ENCODE data around the gene LRP11. TPM values are rescaled to one million over a fixed set of nuclear protein-coding genes. Genes with fewer than 3 reads are reported as not detected.
A peak's percentile ranks its signal among the peaks of the same experiment; 100 is the strongest.
"Not testable (repeated sequence)": the region's sequence is repeated elsewhere in the genome, so short reads cannot be mapped to it uniquely, and the experiment has no call there.

LRP11 gene
- total RNA-seq, 1 experiment from 2014 or later = 13.2 TPM

GRCh38 chr6:149855040-149855654 is 9.0 kb downstream of the LRP11 start:
- Histone ChIP-seq H3K4me3 (ENCODE audit: insufficient read depth, low read depth, low read length) (no peak overlapping the region), H3K36me3 (replicated peaks; ENCODE audit: control insufficient read depth, insufficient read depth, low read length) (no peaks in the 10 kb centered on the region), H3K27me3 (ENCODE audit: control insufficient read depth, insufficient read depth, low read length) (no peaks in the 10 kb centered on the region)
- no peak for DNase-seq

- Histone ChIP-seq H3K36me3 (replicated peaks; ENCODE audit: control insufficient read depth, insufficient read depth, low read length) (no peaks in the 10 kb centered on the region), H3K27me3 (ENCODE audit: control insufficient read depth, insufficient read depth, low read length) (no peaks in the 10 kb centered on the region), H3K4me3 (ENCODE audit: insufficient read depth, low read depth, low read length) (no peak overlapping the region)
- no peak for DNase-seq
Measured at GRCh38 chr6:149854532-149854931, 9.6 kb downstream of the LRP11 start.

GRCh38 chr6:149854017-149854416 is 10.1 kb downstream of the LRP11 start:
- not testable (repeated sequence) for H3K4me3 ChIP-seq (ENCODE audit: insufficient read depth, low read depth, low read length); H3K36me3 ChIP-seq (replicated peaks; ENCODE audit: control insufficient read depth, insufficient read depth, low read length); H3K27me3 ChIP-seq (ENCODE audit: control insufficient read depth, insufficient read depth, low read length); DNase-seq

GRCh38 chr6:149852881-149853280 is 11.3 kb downstream of the LRP11 start:
- no peak overlapping the region for H3K4me3 ChIP-seq (ENCODE audit: insufficient read depth, low read depth, low read length)
- no peaks in the 10 kb centered on the region for H3K36me3 ChIP-seq (replicated peaks; ENCODE audit: control insufficient read depth, insufficient read depth, low read length)
- no peak for DNase-seq
- no peaks in the 10 kb centered on the region for H3K27me3 ChIP-seq (ENCODE audit: control insufficient read depth, insufficient read depth, low read length)

GRCh38 chr6:149852180-149852579 is 12.0 kb downstream of the LRP11 start:
- Histone ChIP-seq H3K36me3 (replicated peaks; ENCODE audit: control insufficient read depth, insufficient read depth, low read length) (no peaks in the 10 kb centered on the region), H3K4me3 (ENCODE audit: insufficient read depth, low read depth, low read length) (no peak overlapping the region), H3K27me3 (ENCODE audit: control insufficient read depth, insufficient read depth, low read length) (no peaks in the 10 kb centered on the region)
- DNase-seq = no peak

GRCh38 chr6:149851461-149852110 is 12.6 kb downstream of the LRP11 start:
- H3K36me3 ChIP-seq (replicated peaks; ENCODE audit: control insufficient read depth, insufficient read depth, low read length) = no peaks in the 10 kb centered on the region
- DNase-seq = no peak
- no peak overlapping the region for H3K4me3 ChIP-seq (ENCODE audit: insufficient read depth, low read depth, low read length)
- H3K27me3 ChIP-seq (ENCODE audit: control insufficient read depth, insufficient read depth, low read length) = no peaks in the 10 kb centered on the region

- H3K36me3 ChIP-seq (replicated peaks; ENCODE audit: control insufficient read depth, insufficient read depth, low read length); H3K27me3 ChIP-seq (ENCODE audit: control insufficient read depth, insufficient read depth, low read length); H3K4me3 ChIP-seq (ENCODE audit: insufficient read depth, low read depth, low read length); DNase-seq: not testable (repeated sequence)
Measured at GRCh38 chr6:149848343-149848742, 15.8 kb downstream of the LRP11 start.

GRCh38 chr6:149847939-149848267 is 16.3 kb downstream of the LRP11 start:
- Histone ChIP-seq H3K27me3 (ENCODE audit: control insufficient read depth, insufficient read depth, low read length) (no peaks in the 10 kb centered on the region), H3K4me3 (ENCODE audit: insufficient read depth, low read depth, low read length) (no peak overlapping the region), H3K36me3 (replicated peaks; ENCODE audit: control insufficient read depth, insufficient read depth, low read length) (no peaks in the 10 kb centered on the region)
- no peak for DNase-seq

GRCh38 chr6:149846321-149846720 is 17.8 kb downstream of the LRP11 start:
- no peak for DNase-seq
- H3K27me3 ChIP-seq (ENCODE audit: control insufficient read depth, insufficient read depth, low read length) = no peaks in the 10 kb centered on the region
- no peak overlapping the region for H3K4me3 ChIP-seq (ENCODE audit: insufficient read depth, low read depth, low read length)
- H3K36me3 ChIP-seq (replicated peaks; ENCODE audit: control insufficient read depth, insufficient read depth, low read length) = no peaks in the 10 kb centered on the region; the same call in 1 of the 2 replicates

- Histone ChIP-seq H3K36me3 (replicated peaks; ENCODE audit: control insufficient read depth, insufficient read depth, low read length) (no peaks in the 10 kb centered on the region; the same call in 1 of the 2 replicates), H3K4me3 (ENCODE audit: insufficient read depth, low read depth, low read length) (no peak overlapping the region), H3K27me3 (ENCODE audit: control insufficient read depth, insufficient read depth, low read length) (no peaks in the 10 kb centered on the region)
- DNase-seq = no peak
Measured at GRCh38 chr6:149845549-149845948, 18.6 kb downstream of the LRP11 start.

- Histone ChIP-seq H3K27me3 (ENCODE audit: control insufficient read depth, insufficient read depth, low read length) (no peaks in the 10 kb centered on the region), H3K36me3 (replicated peaks; ENCODE audit: control insufficient read depth, insufficient read depth, low read length) (no peaks in the 10 kb centered on the region; the same call in 1 of the 2 replicates), H3K4me3 (ENCODE audit: insufficient read depth, low read depth, low read length) (no peak overlapping the region)
- DNase-seq = no peak
Measured at GRCh38 chr6:149844480-149844879, 19.7 kb downstream of the LRP11 start.

- H3K36me3 ChIP-seq (replicated peaks; ENCODE audit: control insufficient read depth, insufficient read depth, low read length); DNase-seq; H3K4me3 ChIP-seq (ENCODE audit: insufficient read depth, low read depth, low read length); H3K27me3 ChIP-seq (ENCODE audit: control insufficient read depth, insufficient read depth, low read length): not testable (repeated sequence)
Measured at GRCh38 chr6:149844036-149844435, 20.1 kb downstream of the LRP11 start.

GRCh38 chr6:149843051-149843633 is 21.0 kb downstream of the LRP11 start:
- H3K4me3 ChIP-seq (ENCODE audit: insufficient read depth, low read depth, low read length) = no peak overlapping the region
- no peaks in the 10 kb centered on the region; the same call in 1 of the 2 replicates for H3K36me3 ChIP-seq (replicated peaks; ENCODE audit: control insufficient read depth, insufficient read depth, low read length)
- H3K27me3 ChIP-seq (ENCODE audit: control insufficient read depth, insufficient read depth, low read length) = no peaks in the 10 kb centered on the region
- no peak for DNase-seq

GRCh38 chr6:149842331-149842730 is 21.8 kb downstream of the LRP11 start:
- Histone ChIP-seq H3K27me3 (ENCODE audit: control insufficient read depth, insufficient read depth, low read length) (no peaks in the 10 kb centered on the region), H3K4me3 (ENCODE audit: insufficient read depth, low read depth, low read length) (no peak overlapping the region), H3K36me3 (replicated peaks; ENCODE audit: control insufficient read depth, insufficient read depth, low read length) (no peaks in the 10 kb centered on the region; the same call in 1 of the 2 replicates)
- DNase-seq = no peak

GRCh38 chr6:149840345-149841075 is 23.6 kb downstream of the LRP11 start:
- H3K4me3 ChIP-seq (ENCODE audit: insufficient read depth, low read depth, low read length) = no peak overlapping the region
- H3K36me3 ChIP-seq (replicated peaks; ENCODE audit: control insufficient read depth, insufficient read depth, low read length) = no peaks in the 10 kb centered on the region; the same call in none of the 2 replicates
- no peaks in the 10 kb centered on the region for H3K27me3 ChIP-seq (ENCODE audit: control insufficient read depth, insufficient read depth, low read length)
- peak; percentile 86 for DNase-seq
